HCT116 (cell line): ENCODE measurements around the gene TTC16.

Source experiments
- EGR1 ChIP-seq: IDR thresholded peaks from 2 replicates; pipeline ENCODE4 v1.6.1; 2012; ENCODE audit warnings: low read depth
- EZH2 ChIP-seq: fragments of 200-600 bp; sonication (generic); IDR thresholded peaks from 2 replicates; pipeline ENCODE4 v1.6.1; 2017; ENCODE audit warnings: antibody characterized with exemption, mixed run types
- POLR2A ChIP-seq: IDR thresholded peaks from 2 replicates; pipeline ENCODE4 v1.7.0; 2011; ENCODE audit warnings: borderline replicate concordance; ENCODE audit not compliant: insufficient read depth, insufficient read length; ENCODE audit errors: extremely low read depth
- SP1 ChIP-seq: IDR thresholded peaks from 2 replicates; pipeline ENCODE4 v1.6.1; 2012; ENCODE audit warnings: low read depth
- ZNF274 ChIP-seq: fragments of 200-500 bp; sonication (Bioruptor generic); IDR thresholded peaks from 2 replicates; pipeline ENCODE4 v1.6.1; 2014; ENCODE audit warnings: mild to moderate bottlenecking, low read depth, low read length, inconsistent platforms
- TF ChIP-seq, protein P1 (sequence below), 3 experiments: fragments of 200-600 bp in 1 of 3; sonication (generic) in 1 of 3; IDR thresholded peaks in 2 of 3; conservative IDR thresholded peaks in 1 of 3; 2 replicates each; pipeline ENCODE4 v1.5.1; 2012 to 2017; ENCODE audit warnings: low read depth in 2 of 3, low read length in 2 of 3, antibody characterized with exemption in 1 of 3, borderline replicate concordance in 1 of 3, control low read depth in 1 of 3, mild to moderate bottlenecking in 1 of 3, mixed read lengths in 1 of 3, mixed run types in 1 of 3, moderate library complexity in 1 of 3; ENCODE audit not compliant: insufficient read depth in 1 of 3
- TF ChIP-seq, protein P2 (sequence below): IDR thresholded peaks from 2 replicates; pipeline ENCODE4 v1.6.1; 2012

DNA sequence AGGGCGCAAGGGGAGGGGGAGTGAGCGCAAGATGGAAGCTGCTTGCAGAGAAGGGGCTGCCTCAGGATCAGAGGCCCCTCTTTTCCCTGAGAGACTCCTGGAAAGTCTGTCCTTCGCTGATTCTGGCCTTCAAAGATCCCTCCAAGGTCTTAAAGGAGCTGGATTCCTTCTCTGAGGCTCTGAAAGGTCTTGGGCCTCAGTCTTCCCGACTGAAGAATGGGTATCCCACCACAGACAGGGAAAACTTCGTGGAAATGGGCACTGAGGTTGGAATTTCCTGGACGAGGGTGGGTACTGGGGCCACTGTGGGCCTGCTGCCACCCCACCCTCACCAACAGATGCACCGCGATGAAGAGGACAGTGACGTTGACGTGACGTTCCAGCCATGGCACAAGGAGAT lies 3.5 kb upstream of the TTC16 start:
- TF ChIP-seq, protein P1, sequence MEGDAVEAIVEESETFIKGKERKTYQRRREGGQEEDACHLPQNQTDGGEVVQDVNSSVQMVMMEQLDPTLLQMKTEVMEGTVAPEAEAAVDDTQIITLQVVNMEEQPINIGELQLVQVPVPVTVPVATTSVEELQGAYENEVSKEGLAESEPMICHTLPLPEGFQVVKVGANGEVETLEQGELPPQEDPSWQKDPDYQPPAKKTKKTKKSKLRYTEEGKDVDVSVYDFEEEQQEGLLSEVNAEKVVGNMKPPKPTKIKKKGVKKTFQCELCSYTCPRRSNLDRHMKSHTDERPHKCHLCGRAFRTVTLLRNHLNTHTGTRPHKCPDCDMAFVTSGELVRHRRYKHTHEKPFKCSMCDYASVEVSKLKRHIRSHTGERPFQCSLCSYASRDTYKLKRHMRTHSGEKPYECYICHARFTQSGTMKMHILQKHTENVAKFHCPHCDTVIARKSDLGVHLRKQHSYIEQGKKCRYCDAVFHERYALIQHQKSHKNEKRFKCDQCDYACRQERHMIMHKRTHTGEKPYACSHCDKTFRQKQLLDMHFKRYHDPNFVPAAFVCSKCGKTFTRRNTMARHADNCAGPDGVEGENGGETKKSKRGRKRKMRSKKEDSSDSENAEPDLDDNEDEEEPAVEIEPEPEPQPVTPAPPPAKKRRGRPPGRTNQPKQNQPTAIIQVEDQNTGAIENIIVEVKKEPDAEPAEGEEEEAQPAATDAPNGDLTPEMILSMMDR (IDR thresholded peaks at IDR 0.05 in 2 of 3, conservative IDR thresholded peaks at IDR 0.05 in 1 of 3; ENCODE audit: borderline replicate concordance in 1 of 3, insufficient read depth in 1 of 3, low read depth in 2 of 3, low read length in 2 of 3): no peak
- TF ChIP-seq SP1 (no peak), POLR2A (no peak), EZH2 (no peak), EGR1 (no peak), ZNF274 (no peak)
- TF ChIP-seq, protein P2, sequence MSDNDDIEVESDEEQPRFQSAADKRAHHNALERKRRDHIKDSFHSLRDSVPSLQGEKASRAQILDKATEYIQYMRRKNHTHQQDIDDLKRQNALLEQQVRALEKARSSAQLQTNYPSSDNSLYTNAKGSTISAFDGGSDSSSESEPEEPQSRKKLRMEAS: no peak
